B cell (primary cell): Measurements from ENCODE around the gene FCER2. TPM values are rescaled to one million over a fixed set of nuclear protein-coding genes. Genes with fewer than 3 reads are reported as not detected.

Experiments used
- ATAC-seq: fragments of 200-7000 bp; cut with Tn5 transposase; one replicate; pipeline ENCODE4 v1.10.0; 2021; ENCODE audit warnings: low read depth, mild to moderate bottlenecking, moderate number of reproducible peaks, moderate library complexity
- CTCF ChIA-PET: fragments of 350-600 bp; sonication (Branson Sonifier 250); formaldehyde crosslinking; loops from one replicate; lab custom pipeline; 2021; ENCODE audit warnings: antibody characterized with exemption, inconsistent platforms; lab: Charles Lee
- POLR2A ChIA-PET: fragments of 350-600 bp; sonication (Branson Sonifier 250); formaldehyde crosslinking; loops from one replicate; lab custom pipeline; 2021; ENCODE audit warnings: antibody characterized with exemption; lab: Charles Lee
- DNase-seq: peaks from one replicate; pipeline ENCODE4 v3.0.0; 2013
- H2AFZ ChIP-seq: 2 replicates; pipeline ENCODE4 v1.6.1; 2012; ENCODE audit warnings: mild to moderate bottlenecking, low read depth, low read length; ENCODE audit not compliant: insufficient read depth, poor library complexity, severe bottlenecking
- H3K27ac ChIP-seq, 2 donors: 1 replicate in 1 of 2; 2 replicates in 1 of 2; pipeline ENCODE4 v1.5.1; 2012 to 2013; ENCODE audit warnings: low read length in 2 of 2, mild to moderate bottlenecking in 2 of 2, moderate library complexity in 1 of 2
- H3K27me3 ChIP-seq, 4 experiments: fragments of 200-600 bp in 1 of 4; sonication (generic) in 1 of 4; replicated peaks in 1 of 4; 1 replicate in 2 of 4; 2 replicates in 2 of 4; pipeline versions ENCODE4 v1.6.1 to v1.7.0; 2013 to 2016; ENCODE audit warnings: low read length in 3 of 4, mild to moderate bottlenecking in 2 of 4, mixed read lengths in 1 of 4, moderate library complexity in 1 of 4; ENCODE audit not compliant: insufficient read depth in 4 of 4, control insufficient read depth in 3 of 4; ENCODE audit errors: control extremely low read depth in 1 of 4
- H3K36me3 ChIP-seq, 2 experiments: replicated peaks in 1 of 2; 1 replicate in 1 of 2; 2 replicates in 1 of 2; pipeline versions ENCODE4 v1.6.1 to v1.7.1; 2013; ENCODE audit warnings: low read length in 1 of 2; ENCODE audit not compliant: insufficient read depth in 2 of 2, control insufficient read depth in 1 of 2; ENCODE audit errors: control extremely low read depth in 1 of 2, extremely low read depth in 1 of 2
- H3K4me1 ChIP-seq, 2 donors: fragments of 200-600 bp in 1 of 2; sonication (generic) in 1 of 2; 1 replicate in 1 of 2; 2 replicates in 1 of 2; pipeline versions ENCODE4 v1.5.1 to v1.6.1; 2013 to 2017; ENCODE audit warnings: low read length in 2 of 2; ENCODE audit not compliant: control insufficient read depth in 2 of 2, insufficient read depth in 2 of 2
- H3K4me2 ChIP-seq: replicated peaks from 2 replicates; pipeline ENCODE3; 2012; ENCODE audit warnings: mild to moderate bottlenecking, low read depth, low read length; ENCODE audit not compliant: poor library complexity, severe bottlenecking
- H3K4me3 ChIP-seq, 5 experiments: fragments of 200-600 bp in 1 of 5; sonication (generic) in 1 of 5; 1 replicate in 3 of 5; 2 replicates in 2 of 5; pipeline versions ENCODE4 v1.5.1 to v1.7.0; 2011 to 2016; ENCODE audit warnings: low read length in 4 of 5, mild to moderate bottlenecking in 4 of 5, low read depth in 2 of 5, control low read depth in 1 of 5, moderate library complexity in 1 of 5; ENCODE audit not compliant: insufficient read depth in 1 of 5; ENCODE audit errors: control extremely low read depth in 1 of 5, extremely low read depth in 1 of 5
- H3K79me2 ChIP-seq: fragments of 200-600 bp; sonication (generic); one replicate; pipeline ENCODE4 v1.6.0; 2016; ENCODE audit warnings: low read length; ENCODE audit not compliant: control insufficient read depth, insufficient read depth
- H3K9ac ChIP-seq: fragments of 200-600 bp; sonication (generic); 2 replicates; pipeline ENCODE4 v1.6.1; 2017; ENCODE audit warnings: mild to moderate bottlenecking, low read length, moderate library complexity
- H3K9me3 ChIP-seq, 3 donors: one replicate each; pipeline versions ENCODE4 v1.6.1 to v1.7.1; 2013; ENCODE audit warnings: low read length in 2 of 3; ENCODE audit not compliant: control insufficient read depth in 2 of 3, insufficient read depth in 1 of 3; ENCODE audit errors: control extremely low read depth in 1 of 3
- H4K20me1 ChIP-seq: 2 replicates; pipeline ENCODE4 v1.6.0; 2012; ENCODE audit warnings: mild to moderate bottlenecking, low read length; ENCODE audit not compliant: insufficient read depth, control insufficient read depth, poor library complexity, severe bottlenecking
- H3K27ac Mint-ChIP-seq: one replicate; pipeline ENCODE4 v1.8.0; 2021; ENCODE audit warnings: mixed read lengths
- H3K27me3 Mint-ChIP-seq: one replicate; pipeline ENCODE4 v1.8.0; 2021; ENCODE audit warnings: mixed read lengths
- H3K4me1 Mint-ChIP-seq: one replicate; pipeline ENCODE4 v1.8.0; 2021; ENCODE audit warnings: mixed read lengths
- H3K4me3 Mint-ChIP-seq: one replicate; pipeline ENCODE4 v1.8.0; 2021; ENCODE audit warnings: mixed read lengths
- H3K9me3 Mint-ChIP-seq: one replicate; pipeline ENCODE4 v1.8.0; 2022; ENCODE audit warnings: mixed read lengths; ENCODE audit not compliant: insufficient read depth
- CTCF ChIP-seq: fragments of 200-600 bp; IDR thresholded peaks from one replicate; pipeline ENCODE4 v1.8.0; 2022; ENCODE audit warnings: antibody characterized with exemption, mild to moderate bottlenecking
- EZH2 ChIP-seq: IDR thresholded peaks from 2 replicates; pipeline ENCODE4 v1.6.1; 2012; ENCODE audit warnings: borderline replicate concordance, low read depth, mild to moderate bottlenecking, moderate library complexity, low read length; ENCODE audit not compliant: insufficient read depth, poor library complexity, severe bottlenecking
- WGBS: methylation state at CpG from one replicate; pipeline ENCODE4 v1.1.5; 2013; ENCODE audit warnings: missing lambda C conversion rate; ENCODE audit not compliant: insufficient coverage; 5-methylcytosine and 5-hydroxymethylcytosine counted together
- intact Hi-C: fragments of 100-400 bp; cut with micrococcal nuclease; formaldehyde crosslinking; loops from one replicate; pipeline ENCODE4 v1.10.0; 2022
- polyA plus RNA-seq: library from polyadenylated mRNA; depleted of rRNA; stranded (reverse); fragments of >200 nt; gene quantifications from 2 replicates; pipeline ENCODE4 v1.2.3, GENCODE V29; 2012
- total RNA-seq, 2 donors: library from RNA; stranded (reverse); fragments of 120-200 nt in 1 of 2; gene quantifications; 1 replicate in 1 of 2; 2 replicates in 1 of 2; pipeline versions ENCODE4 v1.2.3 to v1.2.4, GENCODE V29; 2013 to 2022

The FCER2 gene
- total and polyA plus RNA-seq, 2 donors (not counting 1 experiment from before 2014, with no cell fraction given): 17.1 to 419 TPM

- H3K27me3 ChIP-seq: no peaks in the 10 kb centered on the region
- intact Hi-C loops: loop anchor here (1.0 to 10.0 kb wide), 2 partner anchors 14 to 360 kb away; partner anchors contain the start of gene ARHGEF18
- no peak for DNase-seq
- peaks cover 0 to 6% (median 0%) of the 10 kb centered on the region in 3 donors for H3K9me3 ChIP-seq
- ChIA-PET POLR2A (interaction anchor here (1.3 kb wide), 1 partner anchor 10 kb away, joined by 9 read pairs; no protein-coding TSS in a partner anchor), CTCF (interaction anchor here (1.0 to 3.2 kb wide), 5 partner anchors 8 to 95 kb away, joined by 3 to 24 read pairs (median 5); partner anchors contain the start of gene TRAPPC5)
- Mint-ChIP-seq H3K4me3 (peak overlapping the region; percentile 87), H3K27ac (peak overlapping the region; percentile 100), H3K27me3 (no peaks in the 10 kb centered on the region), H3K9me3 (no peaks in the 10 kb centered on the region), H3K4me1 (peaks cover 81% of the 10 kb centered on the region)
- H4K20me1 ChIP-seq: no peaks in the 10 kb centered on the region
- no peak overlapping the region for H2AFZ ChIP-seq
- TF ChIP-seq EZH2: no peak
- no peak for TF ChIP-seq CTCF
- no peaks in the 10 kb centered on the region for H3K36me3 ChIP-seq
- peaks cover 86 to 97% of the 10 kb centered on the region in 2 donors for H3K4me1 ChIP-seq
- H3K4me3 ChIP-seq: no peak overlapping the region
- H3K4me2 ChIP-seq: peak overlapping the region; percentile 71
- H3K79me2 ChIP-seq: peaks cover 76% of the 10 kb centered on the region
- ATAC-seq: no peak
- 93% methylated on average over 6 of the region's 6 CpGs for WGBS
- H3K27ac ChIP-seq: peak overlapping the region; percentile 95 to 98
- H3K9ac ChIP-seq: no peak overlapping the region
These were observed 2.5 kb upstream of the FCER2 start for GRCh38 chr19:7704280-7705060.
